Ramos (cell line): ENCODE results near the gene ANKDD1A.

Experiments used
- in situ Hi-C: fragments of 300-500 bp; cut with MboI; formaldehyde crosslinking; loops from one replicate; pipeline ENCODE4 v1.14.3; 2022; ENCODE audit warnings: low sequenced_read_pairs; ENCODE audit not compliant: unreplicated experiment

The ANKDD1A gene

DNA sequence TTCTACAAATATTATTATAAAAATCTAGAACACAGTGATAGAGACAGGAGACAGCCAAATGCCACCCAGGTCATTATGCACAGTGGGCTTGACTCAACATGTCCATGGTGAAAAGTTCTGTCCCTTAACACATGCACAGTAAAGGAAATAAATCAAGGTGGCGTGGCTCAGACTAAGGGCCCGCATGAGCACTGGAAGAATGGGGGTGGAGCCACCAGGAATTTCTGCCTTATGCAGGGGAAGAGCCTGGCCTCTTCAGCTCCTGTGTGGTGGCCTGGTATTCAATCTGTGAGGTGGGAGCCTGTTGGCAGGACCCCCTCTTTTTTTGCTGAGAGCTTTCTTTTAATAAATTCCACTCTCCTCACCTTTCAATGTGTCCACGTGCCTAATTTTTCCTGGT lies 95.2 kb downstream of the ANKDD1A start:
- in situ Hi-C loops, result no loop called here
